Activated naive CD4-positive, alpha-beta T cell (primary cell): ENCODE results near the gene SCAPER.
"Not testable (repeated sequence)": the region's sequence is repeated elsewhere in the genome, so short reads cannot be mapped to it uniquely, and the experiment has no call there.

Experiments used
- DNase-seq, 4 experiments: peaks; one replicate each; lab custom pipeline; 2025; lab: John Stamatoyannopoulos, UW

SCAPER gene

DNA sequence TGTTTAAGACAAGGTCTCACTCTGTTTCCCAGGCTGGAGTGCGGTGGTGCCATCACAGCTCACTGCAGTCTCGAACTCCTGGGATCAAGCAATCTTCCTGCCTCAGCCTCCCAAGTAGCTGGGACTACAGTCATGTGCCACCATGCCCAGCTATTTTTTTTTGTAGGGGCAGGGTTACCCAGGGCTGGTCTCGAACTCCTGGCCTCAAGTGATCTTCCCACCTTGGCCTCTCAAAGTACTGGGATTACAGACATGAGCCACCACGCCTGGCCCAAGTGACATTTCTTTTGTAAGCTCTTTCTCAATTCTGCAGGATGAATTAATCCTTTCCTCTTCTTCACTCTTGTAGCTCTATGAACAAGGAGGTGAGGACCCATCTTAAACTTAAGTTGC is 592.0 kb downstream of the SCAPER start:
- not testable (repeated sequence) for DNase-seq

DNA sequence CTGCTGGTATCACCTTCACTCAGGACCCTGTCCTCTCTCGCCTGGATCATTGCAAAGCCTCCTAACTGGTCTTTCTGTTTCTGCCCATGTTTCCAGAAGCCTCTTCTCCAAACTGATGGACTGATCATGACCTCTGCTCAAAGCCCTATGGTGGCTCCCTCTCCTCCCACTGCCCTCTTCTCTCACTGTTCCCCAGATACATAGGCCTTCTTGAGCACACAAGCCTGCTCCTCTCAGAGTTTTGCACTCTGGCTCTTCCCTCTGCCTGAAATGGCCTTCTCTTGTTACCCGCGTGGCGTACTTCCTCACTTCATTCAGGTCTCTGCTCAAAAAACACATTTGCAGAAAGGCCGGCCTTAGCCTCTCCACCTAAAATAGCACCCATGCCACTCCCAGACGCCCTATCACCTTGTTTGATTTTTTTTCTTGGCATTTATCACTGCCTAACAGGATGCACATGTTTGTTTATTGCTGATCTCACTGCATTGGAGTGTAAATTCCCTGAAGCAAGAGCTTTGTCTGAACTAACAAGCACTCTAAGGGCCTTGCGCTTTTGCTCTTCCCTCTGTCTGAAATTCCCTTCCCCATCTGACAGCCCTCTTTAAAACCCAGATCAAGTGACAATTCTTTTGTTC is 592.5 kb downstream of the SCAPER start:
- no peak for DNase-seq

- peak; percentile 62 to 75 (median 70) for DNase-seq
Observed at GRCh38 chr15:76311100-76311953, 593.8 kb downstream of the SCAPER start, which contains the start of gene ETFA. ETFA (minus strand) TSS chr15:76311469; CDS start chr15:76311388, 81 bp downstream.

- DNase-seq: no peak
Observed at GRCh38 chr15:76310475-76311099, 594.6 kb downstream of the SCAPER start.

DNA sequence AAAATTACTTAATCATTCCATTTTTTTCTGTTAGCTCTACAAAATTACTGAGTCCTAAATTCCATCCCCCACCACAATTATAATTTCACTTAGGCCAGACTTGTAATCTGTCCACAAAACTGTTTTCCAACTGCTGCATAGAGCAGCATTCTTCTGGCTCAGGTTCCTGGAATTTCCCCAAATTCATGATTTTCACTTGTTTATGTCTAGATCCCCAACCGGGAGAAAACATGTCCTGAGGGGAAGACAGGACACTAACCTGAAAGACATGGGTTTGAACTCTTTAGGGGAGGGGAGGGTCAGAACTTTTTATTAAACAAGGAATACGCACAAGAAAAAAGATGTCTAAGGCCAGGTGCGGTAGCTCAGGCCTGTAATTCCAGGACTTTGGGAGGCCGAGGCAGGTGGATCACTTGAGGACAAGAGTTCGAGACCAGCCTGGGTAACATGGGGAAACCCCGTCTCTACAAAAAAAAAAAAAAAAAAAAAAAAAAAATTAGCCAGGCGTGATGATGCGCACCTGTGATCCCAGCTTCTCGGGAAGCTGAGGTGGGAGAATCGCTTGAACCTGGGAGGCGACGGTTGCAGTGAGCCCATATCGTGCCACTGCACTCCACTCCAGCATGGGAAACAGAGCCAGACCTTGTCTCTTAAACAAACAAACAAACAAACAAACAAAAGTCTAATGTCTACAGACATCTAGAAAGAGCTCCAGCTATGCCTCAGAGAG is 595.4 kb downstream of the SCAPER start:
- no peak for DNase-seq

- no peak for DNase-seq
Observed at GRCh38 chr15:76303909-76304308, 601.2 kb downstream of the SCAPER start.

DNA sequence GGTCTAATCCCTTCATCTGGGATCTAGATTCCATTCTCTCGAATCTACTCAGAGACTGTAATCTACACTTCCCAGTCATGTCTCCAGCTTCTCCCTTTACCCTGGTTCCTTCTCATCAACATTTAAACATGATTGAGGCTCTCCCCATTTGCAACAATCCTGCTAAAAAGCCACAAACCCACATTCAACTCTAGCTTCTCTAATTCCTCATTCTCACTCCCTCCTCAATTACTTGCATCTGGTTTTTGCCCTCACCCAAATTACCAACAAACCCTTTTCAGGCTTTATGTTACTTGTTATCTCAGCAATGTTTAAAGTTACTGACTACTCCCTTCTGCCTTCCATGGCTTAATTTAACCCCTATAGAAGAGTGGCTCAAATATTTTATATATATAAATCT is 605.4 kb downstream of the SCAPER start:
- DNase-seq: no peak

- DNase-seq: no peak
Observed at GRCh38 chr15:76298986-76299385, 606.2 kb downstream of the SCAPER start.

DNA sequence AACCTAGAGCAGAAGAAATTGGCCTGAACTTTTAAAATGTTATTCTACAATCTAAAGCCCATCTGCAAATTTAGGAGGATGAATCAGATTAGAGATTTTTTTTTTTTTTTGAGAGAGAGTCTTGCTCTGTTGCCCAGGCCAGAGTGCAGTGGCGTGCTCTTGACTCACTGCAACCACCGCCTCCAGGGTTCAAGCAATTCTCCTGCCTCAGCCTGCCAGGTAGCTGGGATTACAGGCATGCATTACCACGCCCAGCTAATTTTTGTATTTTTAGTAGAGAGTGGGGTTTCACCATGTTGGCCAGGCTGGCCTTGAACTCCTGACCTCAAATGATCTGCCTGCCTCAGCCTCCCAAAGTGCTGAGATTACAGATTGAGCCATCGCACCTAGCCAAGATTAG is 607.2 kb downstream of the SCAPER start:
- not testable (repeated sequence) for DNase-seq
